GM12864 (cell line): Measurements from ENCODE around the gene TIMM50.

ENCODE experiments used
- DNase-seq: peaks from one replicate; pipeline ENCODE4 v3.0.0-alpha.2; 2011; ENCODE audit warnings: low read depth
- H3K4me3 ChIP-seq: 2 replicates; pipeline ENCODE4 v1.5.1; 2011; ENCODE audit warnings: mild to moderate bottlenecking, low read depth, low read length, control low read depth
- TF ChIP-seq, protein P1 (sequence below): IDR thresholded peaks from 2 replicates; pipeline ENCODE4 v1.5.1; 2011; ENCODE audit warnings: low read depth, mild to moderate bottlenecking, moderate library complexity, low read length, control low read depth, inconsistent platforms; ENCODE audit errors: missing control alignments

TIMM50 gene

DNA sequence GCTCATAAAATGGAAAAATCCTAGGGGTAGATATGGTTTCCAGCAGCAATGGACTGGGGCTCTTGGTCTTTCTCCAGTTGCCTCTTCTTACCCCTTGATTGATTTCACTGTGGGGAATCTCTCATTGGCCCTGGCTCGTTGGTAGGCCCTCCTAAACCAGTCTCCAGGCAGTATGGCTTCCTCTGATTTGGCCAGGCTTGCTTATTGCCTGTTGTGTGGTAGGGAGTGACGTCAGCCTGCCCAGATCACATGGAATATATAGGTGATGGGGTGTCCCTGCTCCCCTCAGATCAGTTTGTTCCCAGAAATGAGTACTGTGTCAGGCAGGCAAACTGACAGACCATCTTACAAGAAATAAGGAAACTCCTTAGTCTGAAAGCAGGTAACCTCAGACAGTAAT is 28.6 kb downstream of the TIMM50 start:
- TF ChIP-seq, protein P1, sequence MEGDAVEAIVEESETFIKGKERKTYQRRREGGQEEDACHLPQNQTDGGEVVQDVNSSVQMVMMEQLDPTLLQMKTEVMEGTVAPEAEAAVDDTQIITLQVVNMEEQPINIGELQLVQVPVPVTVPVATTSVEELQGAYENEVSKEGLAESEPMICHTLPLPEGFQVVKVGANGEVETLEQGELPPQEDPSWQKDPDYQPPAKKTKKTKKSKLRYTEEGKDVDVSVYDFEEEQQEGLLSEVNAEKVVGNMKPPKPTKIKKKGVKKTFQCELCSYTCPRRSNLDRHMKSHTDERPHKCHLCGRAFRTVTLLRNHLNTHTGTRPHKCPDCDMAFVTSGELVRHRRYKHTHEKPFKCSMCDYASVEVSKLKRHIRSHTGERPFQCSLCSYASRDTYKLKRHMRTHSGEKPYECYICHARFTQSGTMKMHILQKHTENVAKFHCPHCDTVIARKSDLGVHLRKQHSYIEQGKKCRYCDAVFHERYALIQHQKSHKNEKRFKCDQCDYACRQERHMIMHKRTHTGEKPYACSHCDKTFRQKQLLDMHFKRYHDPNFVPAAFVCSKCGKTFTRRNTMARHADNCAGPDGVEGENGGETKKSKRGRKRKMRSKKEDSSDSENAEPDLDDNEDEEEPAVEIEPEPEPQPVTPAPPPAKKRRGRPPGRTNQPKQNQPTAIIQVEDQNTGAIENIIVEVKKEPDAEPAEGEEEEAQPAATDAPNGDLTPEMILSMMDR, result no peak
- DNase-seq, result no peak
- no peak overlapping the region for H3K4me3 ChIP-seq

DNA sequence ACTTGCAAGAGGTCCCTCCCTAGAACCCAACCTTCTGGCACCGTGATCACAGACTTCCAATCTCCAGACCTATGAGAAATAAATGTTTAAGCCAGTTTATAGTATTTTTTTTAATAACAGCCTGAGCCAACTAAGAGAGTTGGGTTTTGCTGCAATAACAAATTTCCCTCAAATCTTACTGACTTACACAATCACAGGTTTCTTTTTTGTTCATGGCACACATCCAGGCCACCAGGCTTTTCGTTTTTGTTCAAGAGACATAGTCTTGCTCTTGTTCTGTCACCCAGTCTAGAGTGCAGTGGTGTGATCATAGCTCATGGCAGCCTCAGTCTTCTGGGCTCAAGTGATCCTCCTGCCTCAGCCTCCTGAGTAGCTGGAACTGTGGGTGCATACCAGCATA is 32.4 kb downstream of the TIMM50 start:
- DNase-seq, result no peak
- no peak overlapping the region for H3K4me3 ChIP-seq
- TF ChIP-seq, protein P1, result no peak

DNA sequence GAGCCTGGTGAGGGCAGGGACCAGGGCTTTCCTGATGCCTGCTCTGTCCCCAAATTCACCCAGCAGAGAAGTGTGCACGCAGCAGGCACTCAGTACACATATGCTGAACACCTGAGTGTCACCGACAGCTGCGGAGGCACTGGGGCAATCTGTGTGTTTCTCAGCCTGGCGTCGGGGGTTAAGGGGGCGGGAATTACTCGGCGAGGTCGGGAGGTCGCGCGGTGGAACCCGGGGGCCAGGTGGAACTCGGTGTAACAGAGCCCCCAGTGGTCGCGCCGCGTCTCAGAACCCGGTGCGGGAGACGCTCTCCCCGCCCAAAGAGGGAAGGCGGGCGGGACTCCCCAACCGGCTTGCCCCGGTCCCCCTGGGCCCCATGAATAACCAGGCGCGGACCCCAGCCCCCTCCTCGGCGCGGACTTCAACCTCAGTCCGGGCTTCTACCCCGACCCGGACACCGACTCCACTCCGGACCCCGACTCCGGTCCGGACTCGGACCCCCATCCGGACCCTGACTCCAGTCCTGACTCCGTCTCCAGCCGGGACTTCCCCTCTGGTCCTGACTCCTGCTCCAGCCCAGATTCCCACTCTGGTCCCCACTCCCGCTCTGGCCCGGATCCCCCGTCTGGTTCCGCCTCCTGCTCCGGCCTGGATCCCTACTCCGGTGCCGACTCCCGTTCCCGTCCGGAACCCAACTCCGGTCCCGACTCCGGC is 34.4 kb downstream of the TIMM50 start, which contains the start of gene SELENOV:
Gene SELENOV, plus strand, starts transcription at position 300 of the 711 bp plus-strand sequence. Its CDS starts 74 bp downstream, at position 374.
- DNase-seq, result no peak
- no peak within 1 kb of the TSS for H3K4me3 ChIP-seq
- TF ChIP-seq, protein P1, result no peak

DNA sequence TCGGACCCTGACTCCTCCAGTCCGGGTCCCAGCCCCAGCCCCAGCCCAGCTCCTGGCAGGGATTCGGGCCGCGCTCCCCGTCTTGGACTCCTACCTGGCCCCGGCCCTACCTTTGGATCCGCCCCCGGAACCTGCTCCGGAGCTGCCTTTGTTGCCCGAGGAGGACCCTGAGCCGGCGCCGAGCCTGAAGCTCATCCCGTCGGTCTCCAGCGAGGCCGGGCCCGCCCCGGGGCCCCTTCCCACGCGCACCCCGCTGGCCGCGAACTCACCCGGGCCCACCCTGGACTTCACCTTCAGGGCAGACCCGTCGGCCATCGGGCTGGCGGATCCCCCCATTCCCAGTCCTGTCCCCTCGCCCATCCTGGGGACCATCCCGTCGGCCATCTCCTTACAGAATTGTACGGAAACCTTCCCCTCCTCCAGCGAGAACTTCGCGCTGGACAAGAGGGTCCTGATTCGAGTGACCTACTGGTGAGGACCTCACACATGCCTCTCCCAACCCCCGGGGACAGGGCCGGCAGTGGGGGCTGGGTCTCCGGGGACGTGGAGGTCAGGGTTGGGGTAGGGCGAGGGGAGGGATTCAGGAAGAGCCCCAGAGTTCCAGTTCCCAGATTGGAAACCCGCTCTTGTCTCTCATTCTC is 35.0 kb downstream of the TIMM50 start:
- H3K4me3 ChIP-seq, result no peak overlapping the region
- no peak for DNase-seq
- TF ChIP-seq, protein P1, result no peak

DNA sequence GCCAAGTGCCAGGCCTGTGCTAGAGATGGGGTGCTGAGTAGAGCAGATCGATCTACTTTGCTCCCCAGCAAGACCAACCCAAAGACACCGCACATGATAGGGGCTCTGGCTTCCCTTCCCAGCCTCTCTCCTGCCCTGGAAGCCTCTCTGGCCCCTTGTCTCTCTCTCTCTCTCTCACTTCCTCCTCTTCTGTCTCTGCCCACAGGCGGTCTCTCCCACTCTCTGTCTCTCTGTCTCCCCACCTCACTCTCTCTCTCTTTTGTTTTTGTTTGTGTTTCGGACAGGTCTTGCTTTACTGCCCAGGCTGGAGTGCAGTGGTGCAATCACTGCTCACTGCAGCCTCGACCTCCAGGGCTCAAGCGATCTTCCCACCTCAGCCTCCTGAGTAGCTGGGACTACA is 35.6 kb downstream of the TIMM50 start:
- no peak for DNase-seq
- H3K4me3 ChIP-seq, result no peak overlapping the region
- TF ChIP-seq, protein P1, result no peak

DNA sequence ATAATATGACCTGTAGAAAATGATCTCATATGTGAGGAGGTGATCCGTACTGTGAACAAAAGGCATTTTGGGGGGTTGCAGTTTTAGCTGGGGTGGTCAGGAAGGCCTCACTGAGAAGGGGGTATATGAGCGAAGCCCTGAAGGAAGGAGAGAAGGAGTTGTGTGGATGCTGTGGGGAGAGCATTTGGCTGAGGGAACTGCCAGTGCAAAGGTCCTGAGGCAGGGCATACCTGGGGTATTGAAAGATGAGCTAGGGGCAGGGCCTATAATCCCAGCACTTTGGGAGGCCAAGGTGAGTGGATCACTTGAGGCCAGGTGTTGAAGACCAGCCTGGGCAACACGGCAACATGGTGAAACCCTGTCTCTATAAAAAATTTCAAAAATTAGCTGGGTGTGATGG is 36.8 kb downstream of the TIMM50 start:
- no peak overlapping the region for H3K4me3 ChIP-seq
- TF ChIP-seq, protein P1, result no peak
- DNase-seq, result no peak
